AML-193 (cell line): ENCODE measurements around the gene GTF3C4.

Experiments used
- DNase-seq, 2 experiments: peaks; one replicate each; lab custom pipeline; 2025; lab: John Stamatoyannopoulos, UW

GTF3C4 gene

GRCh38 chr9:132670457-132671391 lies at the start of gene GTF3C4:
Gene GTF3C4 (plus strand): TSS chr9:132670464. CDS start chr9:132670599, 135 bp downstream.
- no peak for DNase-seq

- no peak for DNase-seq
Observed at GRCh38 chr9:132622159-132622558, 48.1 kb upstream of the GTF3C4 start.

GRCh38 chr9:132626285-132626684 lies 44.0 kb upstream of the GTF3C4 start:
- DNase-seq: no peak

- DNase-seq: no peak
Observed at GRCh38 chr9:132627106-132627505, 43.2 kb upstream of the GTF3C4 start.

- no peak for DNase-seq
Observed at GRCh38 chr9:132627594-132627993, 42.7 kb upstream of the GTF3C4 start.

GRCh38 chr9:132628746-132629145 lies 41.5 kb upstream of the GTF3C4 start:
- no peak for DNase-seq

GRCh38 chr9:132630116-132630515 lies 40.1 kb upstream of the GTF3C4 start:
- DNase-seq: no peak

GRCh38 chr9:132630811-132631210 lies 39.5 kb upstream of the GTF3C4 start:
- no peak for DNase-seq

GRCh38 chr9:132631280-132631679 lies 39.0 kb upstream of the GTF3C4 start:
- DNase-seq: no peak

- no peak for DNase-seq
Observed at GRCh38 chr9:132631685-132632084, 38.6 kb upstream of the GTF3C4 start.

GRCh38 chr9:132632413-132633129 lies 37.7 kb upstream of the GTF3C4 start:
- no peak for DNase-seq

- no peak for DNase-seq
Observed at GRCh38 chr9:132634327-132634726, 35.9 kb upstream of the GTF3C4 start.

- no peak for DNase-seq
Observed at GRCh38 chr9:132637351-132637750, 32.9 kb upstream of the GTF3C4 start.

GRCh38 chr9:132637801-132638200 lies 32.5 kb upstream of the GTF3C4 start:
- no peak for DNase-seq

- no peak for DNase-seq
Observed at GRCh38 chr9:132638240-132638639, 32.0 kb upstream of the GTF3C4 start.

- DNase-seq: no peak
Observed at GRCh38 chr9:132639322-132639721, 30.9 kb upstream of the GTF3C4 start.

GRCh38 chr9:132641216-132641615 lies 29.0 kb upstream of the GTF3C4 start:
- no peak for DNase-seq

GRCh38 chr9:132644251-132644650 lies 26.0 kb upstream of the GTF3C4 start:
- DNase-seq: no peak

GRCh38 chr9:132645306-132645705 lies 25.0 kb upstream of the GTF3C4 start:
- no peak for DNase-seq

- DNase-seq: no peak
Observed at GRCh38 chr9:132645711-132646110, 24.6 kb upstream of the GTF3C4 start.

- no peak for DNase-seq
Observed at GRCh38 chr9:132646726-132647125, 23.5 kb upstream of the GTF3C4 start.

- DNase-seq: no peak
Observed at GRCh38 chr9:132647355-132647754, 22.9 kb upstream of the GTF3C4 start.

- no peak for DNase-seq
Observed at GRCh38 chr9:132647806-132648205, 22.5 kb upstream of the GTF3C4 start.
